ENCODE measurements around the gene GPBAR1. TPM values are rescaled to one million over a fixed set of nuclear protein-coding genes. Genes with fewer than 3 reads are reported as not detected.

GPBAR1 gene
- total RNA-seq, 2 experiments from 2014 or later = 0.16 to 0.45 TPM

DNA sequence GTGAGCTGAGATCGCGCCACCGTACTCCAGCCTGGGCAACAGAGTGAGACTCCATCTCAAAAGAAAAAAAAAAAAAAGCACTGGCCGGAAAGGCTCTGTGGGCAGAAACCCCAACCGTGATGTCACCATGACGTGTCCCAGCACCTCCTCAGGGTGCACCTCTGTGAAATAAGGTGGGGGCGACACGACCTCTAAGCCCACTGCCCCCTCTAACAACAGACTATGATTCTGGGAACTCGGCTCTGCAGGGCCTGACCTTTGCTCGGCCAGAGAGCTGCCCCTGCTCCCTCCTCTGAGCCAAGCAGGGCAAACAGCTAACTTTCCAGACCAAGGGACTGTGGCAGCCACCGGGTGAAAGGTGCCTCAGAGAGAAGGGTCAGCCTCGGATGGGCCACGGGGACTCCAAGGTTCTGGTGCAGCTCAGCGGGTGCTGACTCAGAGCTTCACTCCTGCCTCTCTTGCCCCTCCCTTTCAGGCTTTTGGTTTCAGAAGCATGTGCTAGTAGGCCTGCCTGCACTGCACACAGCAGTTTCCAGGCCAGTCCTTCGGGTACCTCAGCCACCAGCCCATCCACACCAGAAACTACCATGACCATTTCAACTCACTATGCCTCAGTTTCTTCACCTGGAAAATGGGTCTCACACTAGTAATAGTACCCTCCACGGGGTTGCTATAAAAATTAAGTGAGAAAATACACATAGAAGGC is 23.4 kb downstream of the GPBAR1 start:
- H3K36me3 Mint-ChIP-seq (ENCODE audit: low read depth) = peaks cover 28% of the 10 kb centered on the region
- no peaks in the 10 kb centered on the region for H3K27me3 Mint-ChIP-seq
- peak overlapping the region; percentile 95 for H3K27ac Mint-ChIP-seq
- TF ChIP-seq, protein P1, sequence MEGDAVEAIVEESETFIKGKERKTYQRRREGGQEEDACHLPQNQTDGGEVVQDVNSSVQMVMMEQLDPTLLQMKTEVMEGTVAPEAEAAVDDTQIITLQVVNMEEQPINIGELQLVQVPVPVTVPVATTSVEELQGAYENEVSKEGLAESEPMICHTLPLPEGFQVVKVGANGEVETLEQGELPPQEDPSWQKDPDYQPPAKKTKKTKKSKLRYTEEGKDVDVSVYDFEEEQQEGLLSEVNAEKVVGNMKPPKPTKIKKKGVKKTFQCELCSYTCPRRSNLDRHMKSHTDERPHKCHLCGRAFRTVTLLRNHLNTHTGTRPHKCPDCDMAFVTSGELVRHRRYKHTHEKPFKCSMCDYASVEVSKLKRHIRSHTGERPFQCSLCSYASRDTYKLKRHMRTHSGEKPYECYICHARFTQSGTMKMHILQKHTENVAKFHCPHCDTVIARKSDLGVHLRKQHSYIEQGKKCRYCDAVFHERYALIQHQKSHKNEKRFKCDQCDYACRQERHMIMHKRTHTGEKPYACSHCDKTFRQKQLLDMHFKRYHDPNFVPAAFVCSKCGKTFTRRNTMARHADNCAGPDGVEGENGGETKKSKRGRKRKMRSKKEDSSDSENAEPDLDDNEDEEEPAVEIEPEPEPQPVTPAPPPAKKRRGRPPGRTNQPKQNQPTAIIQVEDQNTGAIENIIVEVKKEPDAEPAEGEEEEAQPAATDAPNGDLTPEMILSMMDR (IDR thresholded peaks at IDR 0.05) = no peak
- H3K4me1 Mint-ChIP-seq (ENCODE audit: low read depth) = peaks cover 59% of the 10 kb centered on the region
- peak overlapping the region; percentile 48 for H3K4me3 Mint-ChIP-seq
- ChIA-PET POLR2A (interaction anchor here (0.6 to 6.2 kb wide), 6 partner anchors 10 to 600 kb away, joined by 3 to 97 read pairs (median 4); partner anchors contain the start of genes AAMP and PNKD), CTCF (interaction anchor here (0.6 to 8.6 kb wide), 4 partner anchors 8 to 72 kb away, joined by 3 to 161 read pairs (median 6); partner anchors contain the start of genes AAMP and PNKD)
- H3K9me3 Mint-ChIP-seq = no peaks in the 10 kb centered on the region
- ATAC-seq (peak; percentile 48), DNase-seq (peak; percentile 83)
- intact Hi-C loops (cut with micrococcal nuclease) = no loop called here

DNA sequence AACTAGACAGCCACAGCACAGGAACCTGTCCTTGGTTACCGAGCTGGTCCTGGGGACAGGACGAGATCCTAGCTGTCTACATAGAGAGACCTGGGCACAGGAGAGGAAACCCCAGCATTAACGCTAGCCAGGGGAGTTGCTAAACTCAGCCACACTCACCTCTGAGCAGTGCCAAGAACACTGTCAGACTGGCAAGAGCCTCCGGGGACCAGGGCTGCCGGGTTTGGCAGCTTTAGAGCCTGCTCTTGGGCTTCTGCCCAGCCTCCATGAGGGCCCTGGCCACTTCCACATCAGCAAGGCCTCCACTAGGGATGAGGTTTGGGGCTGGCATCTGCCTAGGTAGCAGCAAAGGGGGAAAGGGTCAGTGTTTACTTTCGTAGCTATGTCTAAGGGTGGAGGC is 24.8 kb downstream of the GPBAR1 start:
- TF ChIP-seq, protein P1 (IDR thresholded peaks at IDR 0.05) = no peak
- Mint-ChIP-seq H3K4me3 (peak overlapping the region; percentile 83), H3K27ac (peak overlapping the region; percentile 95), H3K9me3 (no peaks in the 10 kb centered on the region), H3K4me1 (ENCODE audit: low read depth) (peaks cover 69% of the 10 kb centered on the region), H3K36me3 (ENCODE audit: low read depth) (peaks cover 26% of the 10 kb centered on the region), H3K27me3 (no peaks in the 10 kb centered on the region)
- no peak for DNase-seq
- intact Hi-C loops (cut with micrococcal nuclease) = loop anchor here (2.0 to 5.0 kb wide), 2 partner anchors 13 to 112 kb away; partner anchors contain the start of gene CTDSP1
- POLR2A ChIA-PET = interaction anchor here (0.7 to 6.2 kb wide), 4 partner anchors 12 to 374 kb away, joined by 3 to 97 read pairs (median 4); partner anchors contain the start of genes AAMP, BCS1L, PNKD and ZNF142
- CTCF ChIA-PET = interaction anchor here (0.6 to 8.6 kb wide), 5 partner anchors 12 to 181 kb away, joined by 3 to 161 read pairs (median 4); partner anchors contain the start of genes AAMP and PNKD
- ATAC-seq = no peak

DNA sequence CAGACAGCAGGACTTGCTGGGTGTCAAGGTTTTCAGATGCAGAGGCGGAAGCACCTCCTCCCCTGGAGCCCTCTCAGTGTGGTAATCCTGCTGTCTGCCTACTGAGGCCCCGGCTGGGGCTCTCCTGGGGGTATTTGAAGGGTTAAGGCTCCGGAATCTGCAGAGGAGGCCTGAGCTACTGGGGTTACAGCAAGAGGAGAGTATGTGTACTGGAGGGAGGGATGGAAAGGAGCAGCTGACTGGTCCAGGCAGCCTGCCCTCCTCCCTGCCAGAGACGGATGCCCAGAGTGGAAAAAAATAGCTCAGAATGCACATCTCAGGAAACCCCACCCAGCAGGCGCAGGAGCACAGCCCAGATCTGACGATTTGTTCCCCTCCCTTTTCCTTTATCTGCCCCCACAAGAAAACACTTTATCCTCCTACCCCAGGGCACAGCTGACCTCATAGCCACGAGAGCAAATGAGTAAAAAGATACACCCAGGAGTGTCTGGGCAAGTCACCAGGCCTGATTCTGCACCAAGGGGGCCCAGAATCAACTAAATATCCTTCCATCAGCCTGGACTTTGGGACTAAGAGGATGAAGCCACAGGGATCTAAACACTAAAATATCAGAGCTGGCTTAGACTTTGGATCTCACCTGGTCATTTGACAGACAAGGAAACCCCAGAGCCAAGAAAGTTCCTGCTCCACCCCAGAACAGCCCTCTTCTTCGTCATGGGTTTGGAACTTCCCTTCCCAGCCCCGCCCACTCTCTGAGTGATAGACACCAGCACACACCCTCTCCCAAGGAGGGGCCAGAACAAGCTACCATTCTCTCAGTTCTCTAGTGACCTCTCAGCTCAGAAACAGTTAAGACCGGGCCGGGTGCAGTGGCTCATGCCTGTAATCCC is 26.0 kb downstream of the GPBAR1 start:
- ChIA-PET CTCF (interaction anchor here (0.7 to 8.6 kb wide), 14 partner anchors 8 to 206 kb away, joined by 3 to 161 read pairs (median 3); partner anchors contain the start of genes AAMP, CXCR1 and PNKD), POLR2A (interaction anchor here (0.7 to 6.2 kb wide), 12 partner anchors 10 to 610 kb away, joined by 3 to 97 read pairs (median 3); partner anchors contain the start of genes AAMP, BCS1L, CTDSP1 and GPBAR1)
- peak overlapping the region; percentile 95 for H3K27ac Mint-ChIP-seq
- ATAC-seq (peak; percentile 78), DNase-seq (peak; percentile 93)
- no peaks in the 10 kb centered on the region for H3K27me3 Mint-ChIP-seq
- H3K9me3 Mint-ChIP-seq = no peaks in the 10 kb centered on the region
- TF ChIP-seq, protein P1 (IDR thresholded peaks at IDR 0.05) = no peak
- intact Hi-C loops (cut with micrococcal nuclease) = loop anchor here (2.0 to 5.0 kb wide), 2 partner anchors 14 to 110 kb away; partner anchors contain the start of gene CTDSP1
- peaks cover 23% of the 10 kb centered on the region for H3K36me3 Mint-ChIP-seq (ENCODE audit: low read depth)
- peaks cover 75% of the 10 kb centered on the region for H3K4me1 Mint-ChIP-seq (ENCODE audit: low read depth)
- peak overlapping the region; percentile 83 for H3K4me3 Mint-ChIP-seq

- H3K36me3 Mint-ChIP-seq (ENCODE audit: low read depth) = peaks cover 19% of the 10 kb centered on the region
- no peaks in the 10 kb centered on the region for H3K9me3 Mint-ChIP-seq
- POLR2A ChIA-PET = interaction anchor here (1.4 to 3.3 kb wide), 3 partner anchors 12 to 112 kb away, joined by 4 to 39 read pairs (median 6); no protein-coding TSS in a partner anchor
- peak overlapping the region; percentile 88 for H3K4me3 Mint-ChIP-seq
- TF ChIP-seq, protein P1 (IDR thresholded peaks at IDR 0.05) = no peak
- DNase-seq = no peak
- intact Hi-C loops (cut with micrococcal nuclease) = loop anchor here (5.0 kb wide), 1 partner anchor 108 kb away; the partner anchor contains the start of gene CTDSP1
- no peak for ATAC-seq
- H3K4me1 Mint-ChIP-seq (ENCODE audit: low read depth) = peaks cover 70% of the 10 kb centered on the region
- no peaks in the 10 kb centered on the region for H3K27me3 Mint-ChIP-seq
- H3K27ac Mint-ChIP-seq = peak overlapping the region; percentile 92
- CTCF ChIA-PET = interaction anchor here (1.1 to 8.8 kb wide), 8 partner anchors 12 to 175 kb away, joined by 3 to 125 read pairs (median 8); partner anchors contain the start of genes AAMP, CATIP and PNKD
These were observed 29.0 kb downstream of the GPBAR1 start for GRCh38 chr2:218289639-218290315.

Data from activated CD8-positive, alpha-beta T cell treated with anti-CD3 and anti-CD28 coated beads for 36 hours (primary cell).